HCT116 (cell line): Measurements from ENCODE around the gene SLC35G2. TPM values are rescaled to one million over a fixed set of nuclear protein-coding genes. Genes with fewer than 3 reads are reported as not detected.
"Not testable (repeated sequence)": the region's sequence is repeated elsewhere in the genome, so short reads cannot be mapped to it uniquely, and the experiment has no call there.

Source experiments
- ATAC-seq: fragments of 200-7000 bp; cut with Tn5 transposase; 2 replicates; pipeline ENCODE4 v1.9.1; 2020; ENCODE audit warnings: mild to moderate bottlenecking, moderate library complexity
- BruUV-seq: library from RNA; stranded (reverse); fragments of 400-500 nt; replicated peaks from 2 replicates; lab custom pipeline; 2021; lab: Mats Ljungman, UMichigan
- CTCF ChIA-PET: fragments of 300-600 bp; sonication (Branson Sonifier 250); formaldehyde crosslinking; loops from one replicate; lab custom pipeline; 2021; ENCODE audit warnings: antibody characterized with exemption; lab: Charles Lee
- POLR2A ChIA-PET: fragments of 300-600, 350-600 bp; sonication (Branson Sonifier 250); formaldehyde crosslinking; loops from one replicate; lab custom pipeline; 2021; ENCODE audit warnings: antibody characterized with exemption; lab: Charles Lee
- RAD21 ChIA-PET, 2 experiments: fragments of 300-600 bp; sonication (Branson Sonifier 250); formaldehyde crosslinking; loops; one replicate each; lab custom pipeline; 2023; ENCODE audit warnings: low total read pairs in 2 of 2; ENCODE audit not compliant: uncharacterized antibody in 2 of 2, unreplicated experiment in 2 of 2, low non-redundant PET in 1 of 2; lab: Charles Lee
- DNase-seq: peaks from one replicate; pipeline ENCODE4 v3.0.0-alpha.2; 2010; ENCODE audit warnings: low read depth, low spot score
- H2AFZ ChIP-seq: fragments of 200-600 bp; shearing (Covaris generic), sonication (generic); 2 replicates; pipeline ENCODE4 v1.6.1; 2017; ENCODE audit warnings: low read depth, mixed run types, mixed read lengths, antibody characterized with exemption, low read length; ENCODE audit not compliant: poor library complexity, severe bottlenecking
- H3K27ac ChIP-seq: 2 replicates; pipeline ENCODE4 v1.5.1; 2012; ENCODE audit warnings: low read depth, low read length
- H3K27me3 ChIP-seq: fragments of 200-600 bp; sonication (generic); 2 replicates; pipeline ENCODE4 v1.6.1; 2016; ENCODE audit warnings: mixed run types, low read length, mixed read lengths; ENCODE audit not compliant: insufficient read depth
- H3K36me3 ChIP-seq, 2 experiments: fragments of 200-500 bp in 1 of 2; fragments of 200-600 bp in 1 of 2; sonication (Bioruptor generic) in 1 of 2; sonication (generic) in 1 of 2; 2 replicates each; pipeline versions ENCODE4 v1.5.1 to v1.6.1; 2014 to 2016; ENCODE audit warnings: low read length in 2 of 2, inconsistent platforms in 1 of 2, mixed read lengths in 1 of 2, mixed run types in 1 of 2; ENCODE audit not compliant: insufficient read depth in 2 of 2, control insufficient read depth in 1 of 2
- H3K4me1 ChIP-seq, 2 experiments: fragments of 200-600 bp in 1 of 2; sonication (generic) in 1 of 2; 2 replicates each; pipeline versions ENCODE4 v1.5.1 to v1.6.1; 2012 to 2017; ENCODE audit warnings: low read length in 2 of 2, inconsistent platforms in 1 of 2, mild to moderate bottlenecking in 1 of 2, mixed read lengths in 1 of 2, mixed run types in 1 of 2, moderate library complexity in 1 of 2; ENCODE audit not compliant: insufficient read depth in 2 of 2, control insufficient read depth in 1 of 2
- H3K4me2 ChIP-seq: fragments of 200-600 bp; sonication (generic); 2 replicates; pipeline ENCODE4 v1.6.1; 2017; ENCODE audit warnings: mixed run types, low read length, mixed read lengths
- H3K4me3 ChIP-seq, 2 experiments: fragments of 200-600 bp in 1 of 2; sonication (generic) in 1 of 2; replicated peaks in 1 of 2; 2 replicates each; pipeline ENCODE4 v1.5.1; 2011 to 2016; ENCODE audit warnings: low read length in 2 of 2, control low read depth in 1 of 2, low read depth in 1 of 2, mild to moderate bottlenecking in 1 of 2, mixed read lengths in 1 of 2, mixed run types in 1 of 2
- H3K79me2 ChIP-seq: fragments of 200-600 bp; sonication (generic); 2 replicates; pipeline ENCODE4 v1.6.1; 2017; ENCODE audit warnings: mild to moderate bottlenecking, mixed run types, low read length, moderate library complexity, mixed read lengths; ENCODE audit not compliant: insufficient read depth
- H3K9ac ChIP-seq: fragments of 200-600 bp; sonication (generic); 2 replicates; pipeline ENCODE4 v1.6.1; 2016; ENCODE audit warnings: low read length, mixed read lengths
- H3K9me2 ChIP-seq: fragments of 200-600 bp; sonication (generic), shearing (Covaris generic); 2 replicates; pipeline ENCODE4 v1.6.1; 2017; ENCODE audit warnings: mixed run types, mild to moderate bottlenecking, moderate library complexity; ENCODE audit not compliant: insufficient read depth
- H3K9me3 ChIP-seq, 2 experiments: fragments of 200-500 bp in 1 of 2; fragments of 200-600 bp in 1 of 2; sonication (Bioruptor generic) in 1 of 2; sonication (generic) in 1 of 2; 2 replicates each; pipeline ENCODE4 v1.6.1; 2014 to 2017; ENCODE audit warnings: low read length in 2 of 2, mixed read lengths in 2 of 2, inconsistent platforms in 1 of 2, low read depth in 1 of 2, mild to moderate bottlenecking in 1 of 2, mixed run types in 1 of 2, moderate library complexity in 1 of 2; ENCODE audit not compliant: control insufficient read depth in 1 of 2, insufficient read depth in 1 of 2
- H4K20me1 ChIP-seq: fragments of 200-600 bp; sonication (generic), shearing (Covaris generic); 2 replicates; pipeline ENCODE4 v1.6.1; 2017; ENCODE audit warnings: mixed run types, mild to moderate bottlenecking, moderate library complexity; ENCODE audit not compliant: insufficient read depth
- CBX3 ChIP-seq: IDR thresholded peaks from 2 replicates; pipeline ENCODE4 v1.6.1; 2012; ENCODE audit warnings: low read depth
- EGR1 ChIP-seq: IDR thresholded peaks from 2 replicates; pipeline ENCODE4 v1.6.1; 2012; ENCODE audit warnings: low read depth
- FOSL1 ChIP-seq: IDR thresholded peaks from 2 replicates; pipeline ENCODE4 v1.6.1; 2012; ENCODE audit warnings: low read depth
- POLR2A ChIP-seq: IDR thresholded peaks from 2 replicates; pipeline ENCODE4 v1.7.0; 2011; ENCODE audit warnings: borderline replicate concordance; ENCODE audit not compliant: insufficient read depth, insufficient read length; ENCODE audit errors: extremely low read depth
- SRF ChIP-seq: IDR thresholded peaks from 2 replicates; pipeline ENCODE4 v1.6.1; 2012; ENCODE audit warnings: low read depth
- TCF7L2 ChIP-seq: IDR thresholded peaks from 2 replicates; pipeline ENCODE4 v1.7.0; 2011; ENCODE audit warnings: borderline replicate concordance, inconsistent platforms; ENCODE audit not compliant: insufficient read depth, insufficient read length; ENCODE audit errors: extremely low read depth
- ZFX ChIP-seq: fragments of 450-650 bp; IDR thresholded peaks from 2 replicates; pipeline ENCODE4 v1.6.1; 2017
- intact Hi-C: fragments of 100-400 bp; cut with micrococcal nuclease; formaldehyde crosslinking; loops from 2 replicates; pipeline ENCODE4 v1.10.0; 2022
- total RNA-seq: library from RNA; stranded (reverse); gene quantifications from one replicate; pipeline ENCODE4 v1.2.1, GENCODE V29; 2021; ENCODE audit not compliant: unreplicated experiment
- TF ChIP-seq, protein P1 (sequence below): IDR thresholded peaks from 2 replicates; pipeline ENCODE4 v1.6.1; 2012; ENCODE audit warnings: low read depth

Gene SLC35G2
- total RNA-seq, 1 experiment from 2014 or later, result 3.3 TPM

DNA sequence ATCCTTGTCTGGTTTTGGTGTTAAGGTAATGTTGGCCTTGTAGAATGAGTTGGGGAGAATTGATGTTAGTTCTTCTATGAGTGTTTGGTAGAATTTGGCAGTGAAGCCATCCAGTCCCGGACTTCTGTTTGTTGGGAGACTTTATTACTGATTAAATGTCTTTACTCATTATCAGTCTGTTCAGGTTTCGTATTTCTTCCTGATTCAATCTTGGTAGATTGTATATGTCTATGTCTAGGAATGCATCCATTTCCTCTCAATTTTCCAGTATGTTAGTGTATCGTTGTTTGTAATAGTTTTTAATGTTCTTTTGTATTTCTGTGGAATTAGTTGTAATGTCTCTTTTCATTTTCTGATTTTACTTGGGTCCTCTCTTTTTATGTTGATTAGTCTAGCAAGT is 82.5 kb downstream of the SLC35G2 start (continued):
- TF ChIP-seq SRF, result no peak
- TF ChIP-seq, protein P1, sequence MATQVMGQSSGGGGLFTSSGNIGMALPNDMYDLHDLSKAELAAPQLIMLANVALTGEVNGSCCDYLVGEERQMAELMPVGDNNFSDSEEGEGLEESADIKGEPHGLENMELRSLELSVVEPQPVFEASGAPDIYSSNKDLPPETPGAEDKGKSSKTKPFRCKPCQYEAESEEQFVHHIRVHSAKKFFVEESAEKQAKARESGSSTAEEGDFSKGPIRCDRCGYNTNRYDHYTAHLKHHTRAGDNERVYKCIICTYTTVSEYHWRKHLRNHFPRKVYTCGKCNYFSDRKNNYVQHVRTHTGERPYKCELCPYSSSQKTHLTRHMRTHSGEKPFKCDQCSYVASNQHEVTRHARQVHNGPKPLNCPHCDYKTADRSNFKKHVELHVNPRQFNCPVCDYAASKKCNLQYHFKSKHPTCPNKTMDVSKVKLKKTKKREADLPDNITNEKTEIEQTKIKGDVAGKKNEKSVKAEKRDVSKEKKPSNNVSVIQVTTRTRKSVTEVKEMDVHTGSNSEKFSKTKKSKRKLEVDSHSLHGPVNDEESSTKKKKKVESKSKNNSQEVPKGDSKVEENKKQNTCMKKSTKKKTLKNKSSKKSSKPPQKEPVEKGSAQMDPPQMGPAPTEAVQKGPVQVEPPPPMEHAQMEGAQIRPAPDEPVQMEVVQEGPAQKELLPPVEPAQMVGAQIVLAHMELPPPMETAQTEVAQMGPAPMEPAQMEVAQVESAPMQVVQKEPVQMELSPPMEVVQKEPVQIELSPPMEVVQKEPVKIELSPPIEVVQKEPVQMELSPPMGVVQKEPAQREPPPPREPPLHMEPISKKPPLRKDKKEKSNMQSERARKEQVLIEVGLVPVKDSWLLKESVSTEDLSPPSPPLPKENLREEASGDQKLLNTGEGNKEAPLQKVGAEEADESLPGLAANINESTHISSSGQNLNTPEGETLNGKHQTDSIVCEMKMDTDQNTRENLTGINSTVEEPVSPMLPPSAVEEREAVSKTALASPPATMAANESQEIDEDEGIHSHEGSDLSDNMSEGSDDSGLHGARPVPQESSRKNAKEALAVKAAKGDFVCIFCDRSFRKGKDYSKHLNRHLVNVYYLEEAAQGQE, result no peak
- no peak for TF ChIP-seq ZFX
- TF ChIP-seq TCF7L2, result no peak
- no peak for TF ChIP-seq CBX3
- TF ChIP-seq EGR1, result no peak
- no peak for TF ChIP-seq POLR2A
- no peak for TF ChIP-seq FOSL1

DNA sequence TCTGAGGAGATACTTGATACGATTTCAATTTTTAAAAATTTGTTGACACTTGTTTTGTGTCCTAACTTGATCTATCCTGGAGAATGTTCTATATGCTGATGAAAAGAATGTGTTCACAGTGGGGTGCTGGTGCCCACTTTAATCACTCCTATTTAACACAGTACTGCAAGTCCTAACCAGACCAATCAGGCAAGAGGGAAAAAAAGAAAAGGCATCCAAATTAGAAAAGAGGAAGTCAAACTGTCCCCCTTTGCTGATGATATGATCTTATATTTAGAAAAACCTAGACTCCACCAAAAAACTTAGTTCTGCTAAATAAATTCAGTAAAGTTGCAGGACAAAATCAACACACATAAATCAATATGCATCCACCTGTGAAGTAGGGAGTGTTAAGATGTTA is 83.6 kb downstream of the SLC35G2 start:
- intact Hi-C loops, H3K9ac ChIP-seq, H3K9me3 ChIP-seq, ATAC-seq, BruUV-seq, H3K27ac ChIP-seq, H3K4me2 ChIP-seq, H3K27me3 ChIP-seq, H3K4me3 ChIP-seq, H3K4me1 ChIP-seq, CTCF ChIA-PET, H4K20me1 ChIP-seq, H2AFZ ChIP-seq, POLR2A ChIA-PET, DNase-seq, H3K36me3 ChIP-seq, RAD21 ChIA-PET, H3K9me2 ChIP-seq: not testable (repeated sequence)
- peaks cover 98% of the 10 kb centered on the region for H3K79me2 ChIP-seq
